GM13977 (cell line): ENCODE data around the gene TBC1D16.

Source experiments
- DNase-seq: peaks from one replicate; pipeline ENCODE4 v3.0.0; 2012; ENCODE audit warnings: low spot score
- in situ Hi-C: fragments of 300-500 bp; cut with MboI; formaldehyde crosslinking; loops from one replicate; pipeline ENCODE4 v1.12.0; 2022; ENCODE audit warnings: low sequenced_read_pairs, low pct_unique_long_range_greater_than_20kb, mixed read lengths, inconsistent platforms; ENCODE audit not compliant: unreplicated experiment
- TF ChIP-seq, protein P1 (sequence below): IDR thresholded peaks from 2 replicates; pipeline ENCODE4 v1.5.1; 2012; ENCODE audit warnings: mild to moderate bottlenecking, control low read depth; ENCODE audit not compliant: insufficient read depth; ENCODE audit errors: extremely low read depth, missing control alignments

Gene TBC1D16

DNA sequence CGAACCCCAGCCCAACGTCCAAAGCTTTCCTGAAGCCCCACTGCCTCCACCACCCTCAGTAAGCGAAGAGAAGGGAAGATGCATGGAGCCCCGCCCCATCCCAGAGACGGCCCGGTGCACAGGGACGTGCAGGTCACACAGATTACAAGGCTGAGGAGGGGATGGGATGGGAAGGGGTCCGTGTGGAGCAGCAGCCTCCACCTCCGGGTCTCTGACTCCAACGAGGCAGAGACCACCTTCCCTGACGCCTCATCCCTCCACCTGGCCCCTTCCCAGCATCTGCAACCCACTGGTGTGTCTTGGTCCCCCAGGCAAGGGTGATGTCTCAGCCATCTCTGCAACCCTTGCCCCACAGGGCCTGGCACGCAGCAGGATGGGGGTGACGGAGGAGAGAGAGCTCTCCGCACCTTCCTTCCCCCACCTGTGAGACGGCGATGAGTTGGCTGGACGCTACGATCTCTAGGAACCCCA lies 58.5 kb downstream of the TBC1D16 start:
- DNase-seq = no peak
- in situ Hi-C loops = no loop called here
- TF ChIP-seq, protein P1, sequence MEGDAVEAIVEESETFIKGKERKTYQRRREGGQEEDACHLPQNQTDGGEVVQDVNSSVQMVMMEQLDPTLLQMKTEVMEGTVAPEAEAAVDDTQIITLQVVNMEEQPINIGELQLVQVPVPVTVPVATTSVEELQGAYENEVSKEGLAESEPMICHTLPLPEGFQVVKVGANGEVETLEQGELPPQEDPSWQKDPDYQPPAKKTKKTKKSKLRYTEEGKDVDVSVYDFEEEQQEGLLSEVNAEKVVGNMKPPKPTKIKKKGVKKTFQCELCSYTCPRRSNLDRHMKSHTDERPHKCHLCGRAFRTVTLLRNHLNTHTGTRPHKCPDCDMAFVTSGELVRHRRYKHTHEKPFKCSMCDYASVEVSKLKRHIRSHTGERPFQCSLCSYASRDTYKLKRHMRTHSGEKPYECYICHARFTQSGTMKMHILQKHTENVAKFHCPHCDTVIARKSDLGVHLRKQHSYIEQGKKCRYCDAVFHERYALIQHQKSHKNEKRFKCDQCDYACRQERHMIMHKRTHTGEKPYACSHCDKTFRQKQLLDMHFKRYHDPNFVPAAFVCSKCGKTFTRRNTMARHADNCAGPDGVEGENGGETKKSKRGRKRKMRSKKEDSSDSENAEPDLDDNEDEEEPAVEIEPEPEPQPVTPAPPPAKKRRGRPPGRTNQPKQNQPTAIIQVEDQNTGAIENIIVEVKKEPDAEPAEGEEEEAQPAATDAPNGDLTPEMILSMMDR = no peak

DNA sequence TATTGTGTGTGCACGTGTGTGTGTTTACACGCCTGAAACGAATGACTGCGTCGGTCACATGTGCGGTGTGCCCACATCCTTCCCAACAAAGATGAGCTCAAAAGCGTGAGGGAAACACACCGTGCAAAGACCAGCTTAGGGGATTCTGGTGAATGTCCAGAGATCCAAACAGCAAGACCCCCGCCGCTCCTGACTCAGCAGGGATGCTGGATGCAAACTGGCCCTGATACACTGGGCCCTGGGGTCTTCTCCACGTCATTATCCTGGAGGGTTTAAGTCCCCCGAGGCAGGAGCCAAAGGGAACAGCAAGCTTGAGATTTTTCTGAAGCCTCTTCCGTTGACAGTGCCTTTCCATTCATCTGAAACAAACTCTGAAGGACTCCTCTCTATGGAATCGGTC lies 59.2 kb downstream of the TBC1D16 start:
- in situ Hi-C loops = no loop called here
- TF ChIP-seq, protein P1 = no peak
- no peak for DNase-seq

DNA sequence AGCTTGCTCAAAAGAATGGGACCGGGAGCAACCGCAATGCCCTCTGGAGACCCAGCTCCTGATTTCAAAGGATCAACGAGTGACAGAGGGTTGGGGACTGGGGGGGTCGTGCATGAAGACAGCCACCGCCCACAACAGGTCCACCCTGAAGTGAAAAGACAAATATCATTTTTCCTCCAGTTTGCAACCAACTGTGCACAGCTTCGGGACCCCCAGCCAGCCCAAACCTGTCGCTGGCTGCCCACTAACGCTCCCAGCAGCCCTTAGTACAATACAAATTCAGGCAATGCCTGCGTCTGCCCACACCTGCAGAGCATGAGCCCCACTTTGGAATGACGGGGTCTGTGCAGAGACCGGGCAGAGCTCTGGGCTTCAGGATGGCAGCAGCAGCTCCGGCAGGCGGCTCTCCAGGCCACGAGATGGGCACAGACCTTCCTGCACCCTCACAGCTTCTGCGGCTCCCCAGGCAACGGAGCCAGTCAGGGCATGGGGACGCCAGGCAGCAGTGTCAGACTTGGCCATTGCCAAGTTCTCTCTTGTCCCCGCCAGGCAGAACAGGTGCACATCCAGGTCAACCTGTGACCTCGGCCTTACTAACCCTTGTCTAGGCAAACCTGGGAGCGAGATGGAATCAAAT lies 60.1 kb downstream of the TBC1D16 start:
- DNase-seq = no peak
- in situ Hi-C loops = no loop called here
- TF ChIP-seq, protein P1 = no peak

DNA sequence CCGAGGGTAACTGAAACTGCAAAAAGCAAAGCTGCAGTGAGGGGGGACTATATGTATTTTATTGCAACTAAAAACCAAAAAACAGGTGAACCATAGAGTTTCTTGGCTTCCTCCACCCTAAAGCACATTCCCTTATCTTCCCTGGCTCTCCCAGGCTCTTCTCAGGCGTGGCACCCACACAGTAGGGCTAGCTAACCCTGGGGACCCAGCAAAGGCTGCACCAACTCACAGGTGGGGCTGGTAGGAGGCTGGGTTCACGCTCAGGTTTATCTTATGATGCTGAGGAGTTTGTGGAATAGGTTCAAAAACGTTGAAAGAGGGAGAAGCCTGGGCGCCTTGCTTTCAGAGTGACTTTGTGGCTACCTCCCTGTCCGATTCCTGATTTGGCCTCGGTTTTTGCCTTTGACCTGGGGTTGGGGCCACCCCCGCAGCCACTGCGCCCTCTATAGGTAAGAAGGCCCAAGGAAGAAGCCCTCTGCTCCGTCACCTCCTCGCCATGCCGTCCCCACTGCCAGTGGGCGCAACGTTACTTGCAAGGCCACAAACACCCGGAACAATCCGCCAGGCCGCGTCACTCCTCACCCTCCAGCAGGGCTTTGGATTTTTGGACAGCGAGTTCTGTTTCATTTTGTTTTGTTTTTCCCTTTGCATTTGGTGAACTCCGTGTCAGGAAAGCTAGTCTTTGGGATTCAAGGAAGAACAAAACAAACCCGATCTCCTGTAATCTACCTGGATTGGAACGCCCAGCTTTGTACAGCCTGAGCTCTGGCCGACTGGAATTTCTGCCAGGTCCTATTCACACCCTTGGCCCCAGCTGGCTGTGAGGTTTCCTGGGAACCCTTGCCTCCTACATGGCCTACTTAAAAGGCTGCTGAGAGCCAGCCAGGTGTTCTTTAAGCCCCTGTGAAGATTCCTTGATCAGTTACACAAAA lies 60.8 kb downstream of the TBC1D16 start:
- no peak for DNase-seq
- TF ChIP-seq, protein P1 = peak; percentile 49
- in situ Hi-C loops = loop anchor here (25.0 kb wide), 1 partner anchor 188 kb away; the partner anchor contains the start of genes CBX2 and CBX8

DNA sequence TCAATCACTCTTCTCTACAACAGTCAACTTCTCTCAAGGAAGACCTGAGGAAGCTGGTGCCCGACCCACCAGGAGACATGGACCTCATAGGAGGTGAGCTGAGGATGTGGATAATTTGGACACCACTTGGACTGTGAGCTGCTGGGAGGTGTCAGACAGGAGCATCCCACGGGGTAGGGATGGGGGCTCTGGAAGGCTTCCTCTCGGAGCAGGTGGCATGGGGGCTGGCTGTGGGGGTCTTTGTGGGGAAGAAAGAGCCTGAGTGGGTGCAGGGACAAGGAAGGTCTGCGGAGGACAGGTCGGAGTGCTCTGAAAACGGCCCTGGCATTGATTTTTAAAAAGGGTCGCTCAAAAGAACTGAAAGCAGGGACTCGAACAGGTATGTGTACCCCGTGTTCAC lies 64.0 kb downstream of the TBC1D16 start:
- in situ Hi-C loops = loop anchor here (25.0 kb wide), 1 partner anchor 184 kb away; the partner anchor contains the start of genes CBX2 and CBX8
- no peak for DNase-seq
- TF ChIP-seq, protein P1 = no peak

DNA sequence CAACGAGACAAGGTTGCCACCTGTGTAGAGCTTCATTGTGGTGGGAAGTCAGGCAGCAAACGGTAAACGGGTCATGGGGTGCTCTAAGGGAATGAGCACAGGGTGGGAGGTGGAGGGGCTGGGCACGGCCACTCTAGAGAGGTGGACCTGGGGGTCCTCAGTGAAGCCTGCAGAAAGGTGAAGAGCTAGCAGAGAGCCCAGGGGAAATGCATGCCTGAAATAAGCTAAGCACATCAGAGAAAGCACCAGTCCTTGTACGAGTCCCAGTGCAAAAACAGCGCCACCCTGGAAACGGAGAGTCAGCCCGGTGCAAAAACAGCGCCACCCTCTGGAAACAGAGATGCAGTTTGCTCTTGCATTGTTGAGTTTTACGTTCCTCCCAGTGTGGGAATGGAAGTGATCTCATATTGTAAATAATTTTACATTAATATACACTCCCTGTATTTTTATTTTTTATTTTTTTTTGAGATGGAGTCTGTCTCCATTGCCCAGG lies 65.0 kb downstream of the TBC1D16 start:
- TF ChIP-seq, protein P1 = peak; percentile 77
- no peak for DNase-seq
- in situ Hi-C loops = loop anchor here (25.0 kb wide), 1 partner anchor 183 kb away; the partner anchor contains the start of genes CBX2 and CBX8
